GM12878 (cell line): ENCODE data around the gene PLXNB2. TPM values are rescaled to one million over a fixed set of nuclear protein-coding genes. Genes with fewer than 3 reads are reported as not detected.

Source experiments
- ATAC-seq: fragments of 200-7000 bp; cut with Tn5 transposase; 3 replicates; pipeline ENCODE4 v1.9.1; 2020; ENCODE audit warnings: mild to moderate bottlenecking, moderate library complexity
- BruUV-seq: library from RNA; stranded (reverse); fragments of 400-500 nt; replicated peaks from 2 replicates; lab custom pipeline; 2021; lab: Mats Ljungman, UMichigan
- CTCF ChIA-PET: fragments of 300-600 bp; sonication (Branson Sonifier 250); formaldehyde crosslinking; extraction: SDS; loops from one replicate; lab custom pipeline; 2021; ENCODE audit warnings: inconsistent platforms; lab: Yijun Ruan, JAX
- POLR2A ChIA-PET: fragments of 350-600 bp; formaldehyde crosslinking; extraction: SDS; loops from one replicate; lab custom pipeline; 2021; ENCODE audit warnings: inconsistent platforms; lab: Charles Lee
- RAD21 ChIA-PET: fragments of 300-600 bp; sonication (Branson Sonifier 250); formaldehyde crosslinking; loops from one replicate; lab custom pipeline; 2023; ENCODE audit warnings: antibody characterized with exemption; ENCODE audit not compliant: unreplicated experiment; lab: Charles Lee
- SMC1A ChIA-PET: fragments of 300-600 bp; sonication (Branson Sonifier 250); formaldehyde crosslinking; loops from one replicate; lab custom pipeline; 2023; ENCODE audit not compliant: unreplicated experiment, uncharacterized antibody; lab: Charles Lee
- DNase-seq: peaks from one replicate; pipeline ENCODE4 v3.0.0-alpha.2; 2011; ENCODE audit warnings: low read depth, low spot score
- FAIRE-seq: peaks from 3 replicates; lab custom pipeline; 2011; peaks lifted over from hg19 to GRCh38; lab: Jason Lieb, UNC
- H2AFZ ChIP-seq: 2 replicates; pipeline ENCODE4 v1.6.0; 2011; ENCODE audit warnings: low read depth, low read length, control low read depth; ENCODE audit not compliant: control insufficient read depth
- H3K27ac ChIP-seq: 2 replicates; pipeline ENCODE4 v1.5.1; 2011; ENCODE audit warnings: control low read depth; ENCODE audit not compliant: control insufficient read depth, insufficient read depth
- H3K27me3 ChIP-seq, 2 experiments: replicated peaks in 1 of 2; 2 replicates each; pipeline versions ENCODE4 v1.6.0 to v1.6.1; 2011; ENCODE audit warnings: low read length in 1 of 2; ENCODE audit not compliant: control insufficient read depth in 2 of 2, insufficient read depth in 2 of 2
- H3K36me3 ChIP-seq, 2 experiments: 2 replicates each; pipeline ENCODE4 v1.5.1; 2011; ENCODE audit warnings: low read length in 1 of 2; ENCODE audit not compliant: control insufficient read depth in 2 of 2, insufficient read depth in 2 of 2
- H3K4me1 ChIP-seq: 2 replicates; pipeline ENCODE4 v1.6.1; 2011; ENCODE audit warnings: mild to moderate bottlenecking, low read length, moderate library complexity, mixed read lengths; ENCODE audit not compliant: control insufficient read depth, insufficient read depth
- H3K4me2 ChIP-seq: 2 replicates; pipeline ENCODE4 v1.6.0; 2011; ENCODE audit warnings: control low read depth; ENCODE audit not compliant: control insufficient read depth, insufficient read depth
- H3K4me3 ChIP-seq: fragments of 200-600 bp; sonication (generic); 2 replicates; pipeline ENCODE4 v1.5.1; 2016
- H3K79me2 ChIP-seq: 2 replicates; pipeline ENCODE4 v1.6.0; 2011; ENCODE audit warnings: low read length; ENCODE audit not compliant: control insufficient read depth, insufficient read depth
- H3K9ac ChIP-seq: 2 replicates; pipeline ENCODE4 v1.8.0; 2011; ENCODE audit warnings: low read length, control low read depth, mixed read lengths; ENCODE audit not compliant: control insufficient read depth, insufficient read depth
- H3K9me3 ChIP-seq: replicated peaks from 3 replicates; pipeline ENCODE4 v1.5.1; 2011; ENCODE audit warnings: mild to moderate bottlenecking, low read length; ENCODE audit not compliant: control insufficient read depth, insufficient read depth
- H4K20me1 ChIP-seq: 2 replicates; pipeline ENCODE4 v1.6.0; 2011; ENCODE audit not compliant: control insufficient read depth, insufficient read depth
- CEBPZ ChIP-seq: fragments of 150-350 bp; IDR thresholded peaks from 2 replicates; pipeline ENCODE4 v1.6.1; 2016; ENCODE audit warnings: low read depth, low read length
- ESRRA ChIP-seq: IDR thresholded peaks from 2 replicates; pipeline ENCODE4 v1.6.1; 2012; ENCODE audit warnings: mild to moderate bottlenecking, low read length, improper control_type of control experiment
- HDAC6 ChIP-seq: fragments of 200-600 bp; sonication (generic); IDR thresholded peaks from one replicate; pipeline ENCODE4 v1.8.0; 2017; ENCODE audit warnings: antibody characterized with exemption; ENCODE audit not compliant: unreplicated experiment
- HDGF ChIP-seq: fragments of 450-650 bp; IDR thresholded peaks from 2 replicates; pipeline ENCODE4 v1.6.1; 2016; ENCODE audit warnings: antibody characterized with exemption
- SUPT20H ChIP-seq: IDR thresholded peaks from 2 replicates; pipeline ENCODE4 v1.6.1; 2011; ENCODE audit warnings: low read depth, mild to moderate bottlenecking, low read length, moderate library complexity, borderline replicate concordance; ENCODE audit not compliant: control insufficient read depth
- WGBS: methylation state at CpG from one replicate; pipeline ENCODE4 v1.1.6; 2016; ENCODE audit warnings: low lambda C conversion rate; ENCODE audit not compliant: insufficient replicate concordance, insufficient coverage; ENCODE audit errors: missing lambda C conversion rate; 5-methylcytosine and 5-hydroxymethylcytosine counted together
- in situ Hi-C: fragments of 300-500 bp; cut with MboI; formaldehyde crosslinking; loops from 9 replicates; pipeline ENCODE4 v1.14.3; 2018; ENCODE audit warnings: mixed read lengths
- intact Hi-C: fragments of 100-400 bp; cut with micrococcal nuclease; formaldehyde crosslinking; loops from one replicate; pipeline ENCODE4 v1.14.2; 2022; ENCODE audit not compliant: unreplicated experiment
- polyA plus RNA-seq, 11 experiments: library from polyadenylated mRNA; depleted of rRNA in 4 of 11; unstranded in 6 of 11; stranded (reverse) in 5 of 11; fragments of >200 nt; fragmentation: Nextera tagmentation in 4 of 11; fragmentation: Illumina TruSeq in 1 of 11; extraction: Ambion mirVana in 4 of 11; extraction: Trizol in 1 of 11; gene quantifications; 1 replicate in 1 of 11; 2 replicates in 10 of 11; pipeline versions ENCODE4 v1.2.1 to v1.2.3, GENCODE V29; 2011 to 2016; ENCODE audit warnings: inconsistent platforms in 2 of 11, missing spikeins in 2 of 11, low read depth in 1 of 11
- total RNA-seq, 4 experiments: library from RNA; depleted of rRNA in 3 of 4; stranded (reverse); fragments of >200 nt in 3 of 4; fragmentation: Illumina TruSeq in 1 of 4; extraction: Trizol in 1 of 4; gene quantifications; 2 replicates each; pipeline versions ENCODE4 v1.2.1 to v1.2.3, GENCODE V29; 2013 to 2021

PLXNB2 gene
- total and polyA plus RNA-seq, 10 of the 15 experiments (the other 5 are each of a cell fraction or from before 2014, with no cell fraction given) = 0.68 to 134 (median 41.9) TPM

DNA sequence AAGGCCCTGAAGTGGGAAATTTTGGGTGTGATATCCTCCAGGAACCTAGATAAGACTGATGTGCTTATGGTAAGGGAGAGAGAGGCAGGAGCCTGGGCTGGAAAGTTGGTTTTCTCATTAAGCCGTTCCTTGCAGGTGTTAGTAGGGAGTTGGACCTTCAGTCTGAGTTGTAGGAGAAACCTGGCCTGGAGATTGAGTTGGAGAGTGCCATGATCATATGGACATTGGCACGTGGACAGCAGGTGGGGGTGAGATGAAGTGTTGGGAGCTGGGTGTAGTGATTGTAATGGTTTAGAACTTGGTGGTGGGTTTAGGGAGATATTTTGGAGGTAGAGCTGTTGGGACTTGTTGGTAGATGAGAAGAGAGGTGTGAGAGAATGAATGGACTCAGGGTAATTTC lies 40.6 kb upstream of the PLXNB2 start (continued):
- TF ChIP-seq CEBPZ (no peak), HDAC6 (no peak), ESRRA (no peak)

DNA sequence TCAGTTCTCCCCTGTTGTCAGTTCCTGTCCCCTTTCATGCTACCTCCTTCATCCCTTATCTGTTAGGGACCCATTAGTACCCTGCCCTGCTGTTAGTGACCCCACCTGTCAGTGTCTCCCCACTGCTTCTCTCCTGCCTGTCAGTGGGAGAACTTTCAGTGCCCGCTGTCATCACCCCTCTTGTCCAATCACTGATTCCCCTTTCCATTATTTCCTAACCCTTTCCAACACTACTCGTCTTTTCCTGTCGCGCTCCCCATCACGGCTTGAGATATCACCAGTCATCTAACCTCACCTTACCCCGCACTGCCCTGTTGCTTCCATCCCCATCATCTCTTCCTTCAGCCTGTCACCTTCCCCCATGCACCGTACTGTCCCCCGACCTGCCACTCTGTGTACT lies 39.7 kb upstream of the PLXNB2 start:
- Histone ChIP-seq H3K36me3 (peaks cover 0 to 4% of the 10 kb centered on the region in 2 experiments; a peak in 1 of 4 replicates), H3K9ac (no peak overlapping the region), H3K27me3 (no peaks in the 10 kb centered on the region), H3K4me3 (no peak overlapping the region), H3K4me1 (no peaks in the 10 kb centered on the region; the same call in 1 of the 2 replicates), H3K27ac (no peak overlapping the region), H3K9me3 (no peaks in the 10 kb centered on the region), H4K20me1 (0 out of 2 replicates have a peak, but pooled peaks cover 5% of the 10 kb centered on the region), H3K4me2 (peak overlapping the region; percentile 48; the same call in 1 of the 2 replicates), H2AFZ (no peak overlapping the region), H3K79me2 (peaks cover 16% of the 10 kb centered on the region)
- in situ Hi-C loops (no loop called here), intact Hi-C loops (no loop called here)
- no peak for TF ChIP-seq SUPT20H
- 0 out of 2 replicates have a peak, but pooled peaks have one; percentile 30 for TF ChIP-seq HDGF
- no peak for ATAC-seq
- POLR2A ChIA-PET = no interaction called here
- WGBS = 89% methylated on average over 8 of the region's 8 CpGs
- SMC1A ChIA-PET = no interaction called here
- no TSS peak for BruUV-seq
- no peak for DNase-seq
- CTCF ChIA-PET = no interaction called here
- RAD21 ChIA-PET = no interaction called here
- no peak for FAIRE-seq
